Stomach (tissue), 4 donors: ENCODE results near the gene FCER1G.

Experiments
- CTCF ChIP-seq, 7 experiments: fragments of 450-650 bp in 4 of 7; fragments of 200-600 bp in 3 of 7; sonication (generic) in 3 of 7; IDR thresholded peaks; one replicate each; pipeline ENCODE4 v1.5.1; 2016 to 2019; ENCODE audit warnings: antibody characterized with exemption in 7 of 7, control low read depth in 2 of 7, mild to moderate bottlenecking in 1 of 7
- EP300 ChIP-seq: sonication (generic); formaldehyde crosslinking; IDR thresholded peaks from one replicate; pipeline ENCODE4 v1.6.1; 2017; ENCODE audit warnings: antibody characterized with exemption
- POLR2A ChIP-seq, 4 donors: fragments of 450-650 bp; IDR thresholded peaks; one replicate each; pipeline ENCODE4 v1.6.1; 2016; ENCODE audit warnings: antibody characterized with exemption in 4 of 4, control low read depth in 2 of 4, mild to moderate bottlenecking in 1 of 4, moderate library complexity in 1 of 4
- POLR2AphosphoS5 ChIP-seq, 3 donors: sonication (generic); formaldehyde crosslinking; IDR thresholded peaks; one replicate each; pipeline ENCODE4 v1.6.1; 2016; ENCODE audit warnings: antibody characterized with exemption in 3 of 3

- no peak for TF ChIP-seq POLR2A (IDR thresholded peaks at IDR 0.05)
- TF ChIP-seq CTCF (IDR thresholded peaks at IDR 0.05): no peak
- TF ChIP-seq POLR2AphosphoS5 (IDR thresholded peaks at IDR 0.05): no peak
- no peak for TF ChIP-seq EP300
Measured at GRCh38 chr1:161238039-161238473, 23.0 kb downstream of the FCER1G start, which contains the start of gene NR1I3.
